ENCODE data around the gene THRB.

Gene THRB

GRCh38 chr3:24361623-24362022, 133.0 kb downstream of the THRB start:
- no peaks in the 10 kb centered on the region for H3K36me3 ChIP-seq (ENCODE audit: control insufficient read depth in 1 of 2, insufficient read depth in 2 of 2, low read length in 2 of 2)
- H3K27ac ChIP-seq (ENCODE audit: low read depth, low read length), result no peak overlapping the region
- no peak overlapping the region for H3K4me3 ChIP-seq (ENCODE audit: low read depth in 1 of 2, low read length in 2 of 2)
- H3K27me3 ChIP-seq (ENCODE audit: control insufficient read depth in 1 of 2, insufficient read depth in 2 of 2, low read length in 2 of 2), result no peaks in the 10 kb centered on the region
- no peaks in the 10 kb centered on the region for H3K9me3 ChIP-seq (ENCODE audit: control insufficient read depth in 1 of 2, low read length in 2 of 2)
- no peak overlapping the region for H3K9ac ChIP-seq (ENCODE audit: low read depth in 1 of 2, low read length in 2 of 2)
- peaks cover 16 to 24% of the 10 kb centered on the region in 2 donors for H3K4me1 ChIP-seq (ENCODE audit: control insufficient read depth in 1 of 2, insufficient read depth in 2 of 2, low read length in 2 of 2)

- H3K4me1 ChIP-seq (ENCODE audit: control insufficient read depth in 1 of 2, insufficient read depth in 2 of 2, low read length in 2 of 2), result peaks cover 10 to 23% of the 10 kb centered on the region in 2 donors
- H3K36me3 ChIP-seq (ENCODE audit: control insufficient read depth in 1 of 2, insufficient read depth in 2 of 2, low read length in 2 of 2), result no peaks in the 10 kb centered on the region
- H3K9ac ChIP-seq (ENCODE audit: low read depth in 1 of 2, low read length in 2 of 2), result no peak overlapping the region
- H3K9me3 ChIP-seq (ENCODE audit: control insufficient read depth in 1 of 2, low read length in 2 of 2), result no peaks in the 10 kb centered on the region
- H3K27ac ChIP-seq (ENCODE audit: low read depth, low read length), result no peak overlapping the region
- no peaks in the 10 kb centered on the region for H3K27me3 ChIP-seq (ENCODE audit: control insufficient read depth in 1 of 2, insufficient read depth in 2 of 2, low read length in 2 of 2)
- H3K4me3 ChIP-seq (ENCODE audit: low read depth in 1 of 2, low read length in 2 of 2), result no peak overlapping the region
Observed at GRCh38 chr3:24360957-24361356, 133.7 kb downstream of the THRB start.

DNA sequence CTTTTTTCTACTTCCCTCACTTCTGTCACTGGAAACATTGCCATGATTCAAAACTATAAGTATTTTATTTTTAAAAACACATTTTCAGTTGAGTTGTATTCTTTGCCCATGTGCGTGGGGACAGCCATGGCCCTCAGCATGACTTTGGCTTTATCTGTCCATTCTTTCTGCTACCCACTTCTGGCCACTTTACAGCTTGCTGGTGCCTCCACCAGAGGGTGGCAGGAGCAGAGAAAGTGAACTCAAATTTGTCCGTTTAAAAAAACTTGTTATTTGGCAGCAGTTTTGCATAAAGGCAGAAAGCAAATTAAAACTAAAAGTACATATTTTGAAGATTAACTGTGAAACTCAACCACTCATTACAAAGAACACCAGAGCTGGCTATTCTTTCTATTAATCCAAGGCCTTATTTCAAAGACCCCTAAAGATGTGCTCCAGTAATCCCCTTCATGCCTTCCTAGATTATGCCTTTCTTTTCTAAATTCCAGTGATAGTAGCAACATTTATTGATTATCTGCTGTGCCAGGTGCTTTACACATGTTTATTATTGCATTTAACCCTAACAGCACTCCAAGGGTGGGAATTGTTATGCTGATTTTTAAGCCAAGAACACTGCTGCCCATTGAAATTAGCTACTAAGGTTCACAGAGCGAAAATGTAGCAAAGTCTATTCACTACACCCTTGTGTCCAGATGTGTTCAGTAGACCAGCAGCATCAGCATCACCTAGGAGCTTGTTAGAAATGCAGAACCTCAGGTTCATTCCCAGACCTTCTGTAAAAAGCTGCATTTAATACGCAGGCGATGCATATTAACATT, 134.8 kb downstream of the THRB start:
- no peak overlapping the region for H3K4me3 ChIP-seq (ENCODE audit: low read depth in 1 of 2, low read length in 2 of 2)
- H3K27ac ChIP-seq (ENCODE audit: low read depth, low read length), result no peak overlapping the region
- H3K9me3 ChIP-seq (ENCODE audit: control insufficient read depth in 1 of 2, low read length in 2 of 2), result no peaks in the 10 kb centered on the region
- no peak overlapping the region for H3K9ac ChIP-seq (ENCODE audit: low read depth in 1 of 2, low read length in 2 of 2)
- peaks cover 6 to 12% of the 10 kb centered on the region in 2 donors for H3K4me1 ChIP-seq (ENCODE audit: control insufficient read depth in 1 of 2, insufficient read depth in 2 of 2, low read length in 2 of 2)
- no peaks in the 10 kb centered on the region for H3K27me3 ChIP-seq (ENCODE audit: control insufficient read depth in 1 of 2, insufficient read depth in 2 of 2, low read length in 2 of 2)
- no peaks in the 10 kb centered on the region for H3K36me3 ChIP-seq (ENCODE audit: control insufficient read depth in 1 of 2, insufficient read depth in 2 of 2, low read length in 2 of 2)

DNA sequence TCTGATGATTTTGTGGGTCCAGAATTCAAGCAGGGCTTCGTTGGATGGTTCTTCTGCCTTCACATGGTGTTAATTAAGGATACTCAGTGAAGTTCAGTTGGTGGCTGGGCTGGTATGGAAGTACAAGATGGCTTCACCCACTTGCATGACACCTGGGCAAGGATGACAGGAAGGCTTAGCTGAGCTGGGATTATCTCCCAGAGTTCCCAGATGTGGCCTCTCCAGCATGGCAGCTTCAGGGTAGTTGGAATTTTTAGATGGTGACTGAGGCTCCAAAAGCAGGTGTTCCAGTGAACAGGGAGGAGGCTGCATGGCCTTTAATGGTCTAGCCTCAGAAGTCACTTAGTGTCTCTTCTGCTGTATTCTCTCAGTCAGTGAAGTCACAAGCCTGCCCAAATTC, 135.5 kb downstream of the THRB start:
- H3K4me3 ChIP-seq (ENCODE audit: low read depth in 1 of 2, low read length in 2 of 2), result no peak overlapping the region
- H3K27ac ChIP-seq (ENCODE audit: low read depth, low read length), result no peak overlapping the region
- H3K36me3 ChIP-seq (ENCODE audit: control insufficient read depth in 1 of 2, insufficient read depth in 2 of 2, low read length in 2 of 2), result no peaks in the 10 kb centered on the region
- H3K4me1 ChIP-seq (ENCODE audit: control insufficient read depth in 1 of 2, insufficient read depth in 2 of 2, low read length in 2 of 2), result peaks cover 5 to 10% of the 10 kb centered on the region in 2 donors
- no peaks in the 10 kb centered on the region for H3K9me3 ChIP-seq (ENCODE audit: control insufficient read depth in 1 of 2, low read length in 2 of 2)
- H3K27me3 ChIP-seq (ENCODE audit: control insufficient read depth in 1 of 2, insufficient read depth in 2 of 2, low read length in 2 of 2), result no peaks in the 10 kb centered on the region
- no peak overlapping the region for H3K9ac ChIP-seq (ENCODE audit: low read depth in 1 of 2, low read length in 2 of 2)

DNA sequence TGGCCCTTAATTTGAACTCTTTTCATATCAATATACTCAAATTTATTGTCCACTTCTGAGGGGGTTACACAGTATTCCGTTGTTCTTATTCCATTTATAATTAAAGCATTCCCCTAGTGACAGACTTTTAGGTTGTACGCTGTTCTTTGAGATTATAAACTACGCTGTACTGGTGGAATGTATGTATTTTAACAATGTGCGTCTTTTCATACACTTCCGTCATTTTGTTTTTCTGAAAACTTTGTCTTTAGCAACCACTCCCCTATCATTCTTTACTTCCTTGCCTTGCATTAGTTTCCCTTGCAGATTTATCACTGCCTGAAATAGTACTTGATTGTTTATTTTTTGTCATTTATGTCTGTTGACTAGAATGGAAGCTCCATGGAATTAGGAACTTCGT, 137.0 kb downstream of the THRB start:
- Histone ChIP-seq H3K4me1 (ENCODE audit: control insufficient read depth in 1 of 2, insufficient read depth in 2 of 2, low read length in 2 of 2) (peaks cover 0 to under 1% of the 10 kb centered on the region in 2 donors), H3K36me3 (ENCODE audit: control insufficient read depth in 1 of 2, insufficient read depth in 2 of 2, low read length in 2 of 2) (no peaks in the 10 kb centered on the region), H3K27me3 (ENCODE audit: control insufficient read depth in 1 of 2, insufficient read depth in 2 of 2, low read length in 2 of 2) (no peaks in the 10 kb centered on the region), H3K9me3 (ENCODE audit: control insufficient read depth in 1 of 2, low read length in 2 of 2) (no peaks in the 10 kb centered on the region), H3K9ac (ENCODE audit: low read depth in 1 of 2, low read length in 2 of 2) (no peak overlapping the region), H3K27ac (ENCODE audit: low read depth, low read length) (no peak overlapping the region), H3K4me3 (ENCODE audit: low read depth in 1 of 2, low read length in 2 of 2) (no peak overlapping the region)

DNA sequence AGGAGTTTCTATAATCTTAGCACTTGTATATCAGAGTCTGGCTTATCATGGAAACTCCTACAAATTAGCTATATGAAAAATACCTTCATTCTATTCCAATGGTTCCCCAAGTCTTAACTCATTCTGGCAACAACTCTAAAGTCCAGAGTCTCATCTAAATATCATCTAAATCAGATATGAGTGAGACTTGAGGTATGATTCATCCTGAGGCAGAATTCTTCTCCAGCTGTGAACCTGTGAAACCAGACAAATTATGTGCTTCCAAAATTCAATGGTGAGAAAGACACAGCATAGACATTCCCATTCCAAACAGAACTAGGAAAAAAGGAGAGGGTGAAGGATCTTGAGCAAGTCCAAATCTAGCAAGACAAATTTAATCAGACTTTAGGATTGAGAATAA, 138.8 kb downstream of the THRB start:
- Histone ChIP-seq H3K4me1 (ENCODE audit: control insufficient read depth in 1 of 2, insufficient read depth in 2 of 2, low read length in 2 of 2) (no peaks in the 10 kb centered on the region), H3K36me3 (ENCODE audit: control insufficient read depth in 1 of 2, insufficient read depth in 2 of 2, low read length in 2 of 2) (no peaks in the 10 kb centered on the region), H3K27ac (ENCODE audit: low read depth, low read length) (no peak overlapping the region), H3K9me3 (ENCODE audit: control insufficient read depth in 1 of 2, low read length in 2 of 2) (no peaks in the 10 kb centered on the region), H3K4me3 (ENCODE audit: low read depth in 1 of 2, low read length in 2 of 2) (no peak overlapping the region), H3K27me3 (ENCODE audit: control insufficient read depth in 1 of 2, insufficient read depth in 2 of 2, low read length in 2 of 2) (no peaks in the 10 kb centered on the region), H3K9ac (ENCODE audit: low read depth in 1 of 2, low read length in 2 of 2) (no peak overlapping the region)

- H3K27ac ChIP-seq (ENCODE audit: low read depth, low read length), result no peak overlapping the region
- H3K36me3 ChIP-seq (ENCODE audit: control insufficient read depth in 1 of 2, insufficient read depth in 2 of 2, low read length in 2 of 2), result no peaks in the 10 kb centered on the region
- no peak overlapping the region for H3K4me3 ChIP-seq (ENCODE audit: low read depth in 1 of 2, low read length in 2 of 2)
- no peaks in the 10 kb centered on the region for H3K27me3 ChIP-seq (ENCODE audit: control insufficient read depth in 1 of 2, insufficient read depth in 2 of 2, low read length in 2 of 2)
- no peaks in the 10 kb centered on the region for H3K4me1 ChIP-seq (ENCODE audit: control insufficient read depth in 1 of 2, insufficient read depth in 2 of 2, low read length in 2 of 2)
- H3K9ac ChIP-seq (ENCODE audit: low read depth in 1 of 2, low read length in 2 of 2), result no peak overlapping the region
- no peaks in the 10 kb centered on the region for H3K9me3 ChIP-seq (ENCODE audit: control insufficient read depth in 1 of 2, low read length in 2 of 2)
Observed at GRCh38 chr3:24354230-24354629, 140.4 kb downstream of the THRB start.

GRCh38 chr3:24352893-24353553, 141.6 kb downstream of the THRB start:
- no peak overlapping the region for H3K27ac ChIP-seq (ENCODE audit: low read depth, low read length)
- no peaks in the 10 kb centered on the region for H3K36me3 ChIP-seq (ENCODE audit: control insufficient read depth in 1 of 2, insufficient read depth in 2 of 2, low read length in 2 of 2)
- H3K4me1 ChIP-seq (ENCODE audit: control insufficient read depth in 1 of 2, insufficient read depth in 2 of 2, low read length in 2 of 2), result no peaks in the 10 kb centered on the region
- no peaks in the 10 kb centered on the region for H3K9me3 ChIP-seq (ENCODE audit: control insufficient read depth in 1 of 2, low read length in 2 of 2)
- H3K27me3 ChIP-seq (ENCODE audit: control insufficient read depth in 1 of 2, insufficient read depth in 2 of 2, low read length in 2 of 2), result no peaks in the 10 kb centered on the region
- no peak overlapping the region for H3K9ac ChIP-seq (ENCODE audit: low read depth in 1 of 2, low read length in 2 of 2)
- no peak overlapping the region for H3K4me3 ChIP-seq (ENCODE audit: low read depth in 1 of 2, low read length in 2 of 2)

GRCh38 chr3:24351779-24352469, 142.7 kb downstream of the THRB start:
- H3K4me1 ChIP-seq (ENCODE audit: control insufficient read depth in 1 of 2, insufficient read depth in 2 of 2, low read length in 2 of 2), result no peaks in the 10 kb centered on the region
- no peak overlapping the region for H3K9ac ChIP-seq (ENCODE audit: low read depth in 1 of 2, low read length in 2 of 2)
- no peaks in the 10 kb centered on the region for H3K9me3 ChIP-seq (ENCODE audit: control insufficient read depth in 1 of 2, low read length in 2 of 2)
- H3K27me3 ChIP-seq (ENCODE audit: control insufficient read depth in 1 of 2, insufficient read depth in 2 of 2, low read length in 2 of 2), result no peaks in the 10 kb centered on the region
- no peaks in the 10 kb centered on the region for H3K36me3 ChIP-seq (ENCODE audit: control insufficient read depth in 1 of 2, insufficient read depth in 2 of 2, low read length in 2 of 2)
- H3K4me3 ChIP-seq (ENCODE audit: low read depth in 1 of 2, low read length in 2 of 2), result no peak overlapping the region
- no peak overlapping the region for H3K27ac ChIP-seq (ENCODE audit: low read depth, low read length)

GRCh38 chr3:24349367-24350019, 145.2 kb downstream of the THRB start:
- Histone ChIP-seq H3K9me3 (ENCODE audit: control insufficient read depth in 1 of 2, low read length in 2 of 2) (no peaks in the 10 kb centered on the region), H3K27me3 (ENCODE audit: control insufficient read depth in 1 of 2, insufficient read depth in 2 of 2, low read length in 2 of 2) (no peaks in the 10 kb centered on the region), H3K9ac (ENCODE audit: low read depth in 1 of 2, low read length in 2 of 2) (no peak overlapping the region), H3K36me3 (ENCODE audit: control insufficient read depth in 1 of 2, insufficient read depth in 2 of 2, low read length in 2 of 2) (no peaks in the 10 kb centered on the region), H3K4me1 (ENCODE audit: control insufficient read depth in 1 of 2, insufficient read depth in 2 of 2, low read length in 2 of 2) (no peaks in the 10 kb centered on the region), H3K4me3 (ENCODE audit: low read depth in 1 of 2, low read length in 2 of 2) (no peak overlapping the region), H3K27ac (ENCODE audit: low read depth, low read length) (no peak overlapping the region)
